Measurements from ENCODE around the gene HOXC5.
A peak's percentile ranks its signal among the peaks of the same experiment; 100 is the strongest.

Gene HOXC5

DNA sequence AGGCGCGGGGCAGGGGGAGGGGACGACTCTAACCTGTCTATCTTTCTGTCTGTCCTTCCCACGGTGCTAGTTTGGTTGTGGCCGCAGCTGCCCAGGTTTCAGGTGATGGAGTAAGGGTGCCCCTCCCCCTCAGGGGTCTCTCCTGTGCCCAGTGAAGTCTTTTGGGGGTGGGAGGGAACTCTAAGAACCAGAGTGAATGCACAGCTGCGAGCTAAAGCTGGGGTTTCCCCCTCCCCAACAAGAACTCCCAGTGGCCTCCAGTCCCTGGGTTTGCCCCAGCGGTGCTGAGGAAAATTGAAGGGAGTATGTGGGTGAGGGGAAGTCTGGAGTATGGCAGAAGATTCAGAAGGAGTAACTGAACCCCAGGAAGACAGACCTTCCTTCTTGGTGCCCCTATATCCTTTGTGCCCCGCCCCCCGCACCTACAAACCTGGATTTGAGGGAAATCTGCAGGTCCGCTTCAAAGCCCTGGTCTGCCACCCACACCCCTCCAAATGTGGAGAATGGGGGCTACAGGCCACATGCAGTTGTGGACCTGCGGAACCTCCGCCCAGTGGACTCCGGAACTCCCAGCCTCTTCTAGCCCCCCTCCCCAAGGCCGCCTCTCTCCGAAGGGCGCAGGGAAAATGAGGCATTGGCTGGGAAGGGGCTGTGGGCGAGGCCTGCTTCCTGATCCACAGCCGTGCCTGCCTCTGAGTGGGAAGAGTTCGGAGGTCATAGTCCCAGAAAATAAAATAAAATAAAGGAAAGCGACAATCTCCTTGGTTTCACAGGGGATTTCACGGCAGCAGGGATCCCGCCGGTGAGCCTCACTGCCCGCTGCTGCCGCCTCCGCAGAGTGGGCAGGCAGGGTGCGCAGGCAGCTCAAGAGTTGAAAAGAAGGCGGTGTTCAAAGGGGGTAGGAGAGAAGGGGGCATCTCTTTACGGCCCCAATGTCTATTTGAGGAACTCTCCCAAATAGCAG, 36.3 kb upstream of the HOXC5 start:
- no peak for DNase-seq

DNA sequence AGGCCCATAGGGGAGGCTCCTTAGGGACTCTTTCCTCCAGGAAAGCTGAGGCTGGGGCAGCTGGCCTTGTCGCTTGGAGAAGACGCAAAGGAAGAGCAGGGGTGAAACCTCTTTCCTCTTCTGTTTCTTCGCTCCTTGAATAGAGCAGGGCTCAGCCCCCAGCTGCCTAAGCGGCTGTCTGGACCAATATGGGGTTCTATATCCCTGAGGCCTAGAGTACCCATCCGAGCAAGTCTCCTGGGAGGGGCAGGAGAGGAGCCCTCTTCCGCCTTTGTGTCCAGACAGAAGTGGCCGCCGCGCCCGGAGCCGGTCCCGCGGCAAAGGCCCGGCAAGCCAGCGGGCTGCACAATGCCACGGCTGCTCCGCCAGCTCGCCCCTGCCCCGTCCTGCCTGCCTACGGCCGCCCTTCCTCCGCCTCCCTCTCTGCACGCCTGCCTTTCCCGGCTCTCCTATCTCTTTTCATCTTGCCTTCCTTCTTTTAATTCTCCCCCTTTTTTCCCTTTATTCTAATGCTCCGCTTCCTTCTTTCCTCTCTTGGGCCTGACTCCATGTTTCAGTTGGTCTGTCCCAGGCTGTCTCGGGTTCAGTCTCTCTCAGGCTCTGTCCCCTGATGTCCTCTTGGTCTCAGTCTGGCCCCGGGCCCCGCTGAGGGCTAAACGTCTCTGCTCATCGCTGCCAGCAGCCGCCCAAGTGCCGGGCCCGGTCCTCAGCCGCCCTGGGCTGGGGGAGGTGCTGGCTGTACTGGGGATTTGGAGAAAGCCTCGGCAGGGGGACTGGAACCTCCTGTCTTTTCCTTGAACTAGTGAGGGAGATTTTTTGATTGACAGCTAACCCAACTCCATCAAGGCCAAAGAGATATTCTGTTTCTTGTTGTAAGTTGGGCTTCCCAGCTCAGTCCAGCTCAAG, 35.4 kb upstream of the HOXC5 start:
- no peak for DNase-seq

- no peak for DNase-seq
These were observed 34.5 kb upstream of the HOXC5 start for GRCh38 chr12:53998110-53998899.

- DNase-seq, result no peak
These were observed 34.0 kb upstream of the HOXC5 start for GRCh38 chr12:53998900-53999236.

GRCh38 chr12:53999559-54000115, 33.2 kb upstream of the HOXC5 start:
- DNase-seq, result peak; percentile 46

- DNase-seq, result no peak
These were observed 32.4 kb upstream of the HOXC5 start, which contains the start of gene HOXC9 for GRCh38 chr12:54000116-54001114. HOXC9 (plus strand) TSS chr12:54000161; CDS start chr12:54000189, 28 bp downstream.

DNA sequence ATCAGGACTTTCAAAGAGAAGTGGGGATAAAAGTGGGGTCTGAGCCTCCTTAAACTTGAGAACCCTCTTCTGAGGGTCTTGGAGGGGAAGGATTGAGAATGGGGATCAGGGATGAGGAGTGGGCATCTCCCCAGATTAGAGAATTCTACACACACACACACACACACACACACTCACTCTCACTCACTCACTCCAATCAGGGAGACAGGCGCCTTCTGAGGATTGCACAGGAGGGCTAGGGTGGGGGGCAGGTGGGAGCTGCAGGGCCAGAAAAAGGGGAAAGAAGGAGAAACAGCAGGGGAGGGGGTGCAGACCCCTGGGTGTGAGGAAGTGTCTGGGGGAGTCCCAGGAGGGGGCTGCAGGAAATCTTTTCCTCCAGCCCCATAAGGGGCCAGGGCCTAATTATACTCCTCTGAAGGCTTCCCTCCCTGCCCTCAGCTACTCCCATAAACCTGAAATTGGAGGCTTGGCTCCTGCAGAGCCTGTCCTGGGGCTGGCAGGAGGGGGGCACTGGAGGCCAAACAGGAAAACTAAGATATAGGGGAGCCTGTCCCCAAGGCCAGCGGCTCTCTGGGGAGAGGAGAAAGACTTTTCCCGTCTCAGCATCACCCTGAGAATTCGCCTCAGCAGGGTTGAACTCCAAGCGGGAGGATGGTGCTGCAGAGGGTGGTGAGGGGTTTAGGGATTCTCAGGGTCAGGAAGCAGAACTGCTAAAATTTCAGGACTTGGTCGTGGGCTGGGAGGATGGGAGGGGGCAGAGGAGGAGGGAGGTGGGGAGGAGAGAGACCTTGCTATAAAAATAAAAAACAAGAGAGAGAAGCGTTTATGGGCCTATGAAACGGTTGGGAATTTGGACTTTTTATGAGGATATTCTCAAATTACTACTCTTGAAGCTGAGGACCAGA, 31.3 kb upstream of the HOXC5 start:
- DNase-seq, result no peak

DNA sequence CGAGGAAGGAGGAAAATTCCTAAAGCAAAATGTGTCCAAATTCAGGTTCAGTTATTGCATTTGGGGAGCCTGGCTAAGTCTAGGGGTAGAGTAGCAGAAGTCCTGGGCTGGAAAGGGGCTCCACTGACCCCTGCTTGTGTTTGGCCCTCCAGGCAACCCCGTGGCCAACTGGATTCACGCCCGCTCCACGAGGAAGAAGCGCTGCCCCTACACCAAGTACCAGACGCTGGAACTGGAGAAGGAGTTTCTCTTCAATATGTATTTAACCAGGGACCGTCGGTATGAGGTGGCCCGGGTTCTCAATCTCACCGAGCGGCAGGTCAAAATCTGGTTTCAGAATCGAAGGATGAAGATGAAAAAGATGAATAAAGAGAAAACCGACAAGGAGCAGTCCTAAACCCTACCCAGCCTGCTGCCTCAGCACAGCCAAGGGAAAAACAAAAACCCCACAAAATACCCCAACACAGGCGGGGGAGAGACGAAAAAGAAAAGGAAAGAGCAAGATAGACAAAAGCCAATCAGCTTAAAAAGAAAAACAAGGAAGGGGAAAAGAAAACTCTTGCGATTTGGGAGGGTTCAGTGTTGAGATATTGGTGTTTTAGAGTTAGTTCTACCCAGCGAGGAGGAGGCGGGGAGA, 30.5 kb upstream of the HOXC5 start:
- no peak for DNase-seq

DNA sequence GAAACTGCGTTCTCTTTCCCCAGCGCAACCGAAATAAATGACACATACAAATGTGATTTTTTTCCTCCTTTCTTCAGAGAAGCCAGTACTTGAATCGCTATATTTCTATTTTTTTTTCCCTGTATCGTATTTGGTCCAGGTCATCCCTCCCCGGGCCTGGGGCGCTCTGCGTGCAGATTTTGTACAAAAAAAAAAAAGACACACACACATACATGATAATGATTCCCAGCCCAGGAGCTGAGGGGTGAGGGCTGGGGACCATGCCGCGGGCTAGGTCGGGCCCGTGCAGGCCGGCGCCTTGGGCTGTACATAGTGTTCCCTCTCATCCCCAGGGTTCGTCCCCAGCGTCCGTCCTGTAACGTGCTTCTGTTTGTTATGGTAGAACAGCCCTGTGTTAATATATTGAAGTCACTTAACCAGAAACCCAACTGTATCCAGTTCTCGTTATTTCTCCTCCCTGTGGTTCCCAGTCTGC, 29.9 kb upstream of the HOXC5 start:
- DNase-seq, result no peak

GRCh38 chr12:54003625-54004024, 29.2 kb upstream of the HOXC5 start:
- no peak for DNase-seq

DNA sequence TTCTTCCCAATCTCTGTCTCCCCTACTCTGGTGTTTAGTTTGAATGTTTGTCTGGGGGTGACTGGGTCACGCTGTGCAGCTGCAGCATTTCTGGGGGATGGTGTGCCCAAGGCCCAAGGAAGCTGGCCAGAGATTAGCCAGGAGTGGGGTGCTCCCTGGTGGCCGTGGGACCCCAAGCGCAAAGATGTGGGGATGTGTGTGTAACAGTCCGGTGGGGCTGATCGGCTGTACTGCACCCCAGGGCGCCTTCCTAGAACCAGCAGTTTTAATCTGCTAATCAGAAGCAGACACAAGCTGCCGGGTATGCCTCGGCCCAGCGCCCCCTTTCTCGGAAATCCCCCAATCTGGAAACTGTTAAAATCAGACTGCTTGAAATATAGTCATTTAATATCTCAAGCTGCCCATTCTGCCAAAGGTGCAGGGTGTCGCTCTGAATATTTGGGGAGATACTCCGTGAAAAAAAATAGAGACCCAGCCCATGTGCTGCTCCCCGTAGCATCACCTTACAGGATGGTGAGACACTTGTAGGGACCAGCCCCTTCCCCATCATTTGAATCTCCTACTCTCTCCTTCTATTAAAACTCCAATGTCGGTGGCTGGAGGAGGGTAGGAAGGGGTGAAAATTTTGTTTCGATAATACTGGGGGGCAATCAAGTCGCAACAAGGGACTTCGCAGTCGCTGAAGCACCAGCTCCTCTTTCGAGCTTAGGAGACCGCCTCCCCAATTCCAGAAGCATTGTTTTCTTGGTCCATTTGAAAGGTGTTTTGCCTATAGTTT, 28.6 kb upstream of the HOXC5 start:
- DNase-seq, result no peak

DNA sequence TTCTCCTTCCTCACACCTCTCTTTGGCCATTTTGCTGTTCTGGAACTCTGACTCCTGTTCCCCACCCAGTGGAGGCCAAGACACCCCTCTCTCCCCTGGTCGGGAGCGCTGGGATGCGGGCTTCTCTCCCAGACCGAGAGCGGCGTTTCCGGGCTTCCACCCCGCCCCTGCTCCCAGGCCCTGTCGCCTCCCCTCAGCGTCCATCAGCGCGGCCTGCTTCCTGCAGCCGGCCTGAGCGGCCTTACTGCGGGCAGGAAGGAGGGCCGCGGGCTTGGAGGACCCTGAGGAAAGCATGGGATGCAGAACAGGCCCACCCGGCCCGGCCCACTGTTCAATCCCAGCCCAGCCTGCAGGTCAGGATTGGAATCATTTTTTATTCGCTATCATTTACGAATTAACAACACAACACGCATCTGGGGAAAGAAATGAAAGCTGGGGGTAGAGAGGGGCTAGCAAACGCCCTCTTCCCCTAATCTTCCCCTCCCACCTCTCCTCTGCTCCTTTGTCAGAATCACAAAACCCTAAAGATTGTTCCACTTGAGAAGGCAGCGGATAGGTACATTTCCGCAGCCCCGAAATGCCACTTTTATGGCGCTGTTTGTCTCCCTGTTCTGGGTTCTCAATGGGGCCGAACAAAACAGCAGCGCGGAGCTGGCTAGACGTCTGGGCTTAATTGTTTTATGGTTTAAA, 27.9 kb upstream of the HOXC5 start:
- DNase-seq, result no peak

DNA sequence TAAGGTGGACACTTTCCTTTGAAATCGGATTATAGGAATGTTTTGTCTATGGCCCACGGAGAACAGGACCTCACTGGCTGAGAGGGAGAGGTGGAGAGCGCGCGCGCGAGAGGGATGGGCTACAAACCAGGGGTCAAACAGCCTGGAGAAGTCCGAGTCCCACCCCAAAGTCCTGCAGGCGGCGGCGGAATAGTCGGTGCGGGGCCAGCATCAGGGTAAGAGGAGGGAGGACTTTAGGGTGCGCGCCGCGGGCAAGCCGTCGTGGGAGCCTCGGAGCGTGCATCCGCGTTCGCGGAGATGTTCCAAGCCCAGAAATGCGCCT, 27.4 kb upstream of the HOXC5 start:
- no peak for DNase-seq

- peak; percentile 79 for DNase-seq
These were observed 26.8 kb upstream of the HOXC5 start for GRCh38 chr12:54005853-54006558.

DNA sequence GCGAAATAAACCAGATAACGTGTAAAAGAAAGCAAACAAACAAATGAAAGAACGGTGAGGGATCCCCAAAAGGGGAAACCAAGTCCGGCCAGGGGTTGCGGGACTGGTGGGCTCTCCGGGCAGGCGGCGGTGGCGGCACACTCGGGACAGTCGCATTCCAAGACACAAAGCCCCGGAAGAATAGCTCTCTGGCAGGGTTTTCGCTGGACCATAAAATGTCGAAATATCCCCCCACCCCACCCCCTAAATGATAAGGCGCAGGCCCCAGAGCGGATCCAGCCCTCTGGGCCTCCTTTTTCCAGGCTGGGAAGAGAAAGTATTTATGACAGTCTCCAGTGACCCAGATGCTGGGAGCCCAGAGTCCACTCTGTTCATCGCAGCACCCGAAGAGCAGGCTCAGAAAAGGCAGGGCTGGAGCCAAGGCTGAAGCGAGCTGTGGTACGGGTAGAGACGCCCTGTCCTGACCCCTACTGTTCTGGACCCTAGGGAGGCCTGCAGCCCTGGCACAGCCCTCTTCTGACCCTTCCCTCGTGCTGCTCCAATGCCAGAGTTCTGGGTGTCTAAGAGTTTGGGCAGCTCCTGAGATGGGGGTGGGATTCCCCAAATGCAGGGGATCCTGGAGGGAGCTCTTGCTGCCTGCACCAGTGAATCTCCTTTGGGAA, 26.2 kb upstream of the HOXC5 start:
- no peak for DNase-seq

GRCh38 chr12:54007538-54008259, 25.2 kb upstream of the HOXC5 start:
- no peak for DNase-seq
